Tibial artery (tissue), 4 donors: Measurements from ENCODE around the gene CHST11.

Source experiments
- DNase-seq, 2 donors: peaks; one replicate each; pipeline ENCODE4 v3.0.0-alpha.2; 2019
- H3K27ac ChIP-seq, 2 donors: fragments of 200-600 bp; sonication (generic) in 1 of 2; 1 replicate in 1 of 2; 2 replicates in 1 of 2; pipeline ENCODE4 v1.5.1; 2018 to 2019; ENCODE audit warnings: mild to moderate bottlenecking in 1 of 2
- H3K27me3 ChIP-seq, 2 donors: fragments of 200-600 bp; sonication (generic) in 1 of 2; one replicate each; pipeline versions ENCODE4 v1.5.1 to v1.6.0; 2016 to 2019
- H3K36me3 ChIP-seq, 3 donors: fragments of 200-600 bp; sonication (generic) in 2 of 3; one replicate each; pipeline ENCODE4 v1.5.1; 2016 to 2019; ENCODE audit warnings: mild to moderate bottlenecking in 2 of 3
- H3K4me1 ChIP-seq, 4 donors: fragments of 200-600 bp; sonication (generic) in 2 of 4; 1 replicate in 3 of 4; 2 replicates in 1 of 4; pipeline ENCODE4 v1.5.1; 2016 to 2019
- H3K4me3 ChIP-seq, 2 donors: fragments of 200-600 bp; sonication (generic) in 1 of 2; 1 replicate in 1 of 2; 2 replicates in 1 of 2; pipeline ENCODE4 v1.5.1; 2018 to 2019; ENCODE audit warnings: mild to moderate bottlenecking in 2 of 2
- H3K9me3 ChIP-seq, 3 donors: fragments of 200-600 bp; sonication (generic) in 1 of 3; one replicate each; pipeline ENCODE4 v1.5.1; 2016 to 2019
- CTCF ChIP-seq, 2 experiments: fragments of 200-600 bp in 1 of 2; fragments of 450-650 bp in 1 of 2; IDR thresholded peaks; one replicate each; pipeline ENCODE4 v1.5.1; 2017 to 2019; ENCODE audit warnings: antibody characterized with exemption in 2 of 2, mild to moderate bottlenecking in 1 of 2, moderate library complexity in 1 of 2
- intact Hi-C: fragments of 100-400 bp; cut with DNase I; formaldehyde crosslinking; loops from one replicate; pipeline ENCODE4 v1.15.0; 2023; ENCODE audit warnings: low total_unique reads

The CHST11 gene

DNA sequence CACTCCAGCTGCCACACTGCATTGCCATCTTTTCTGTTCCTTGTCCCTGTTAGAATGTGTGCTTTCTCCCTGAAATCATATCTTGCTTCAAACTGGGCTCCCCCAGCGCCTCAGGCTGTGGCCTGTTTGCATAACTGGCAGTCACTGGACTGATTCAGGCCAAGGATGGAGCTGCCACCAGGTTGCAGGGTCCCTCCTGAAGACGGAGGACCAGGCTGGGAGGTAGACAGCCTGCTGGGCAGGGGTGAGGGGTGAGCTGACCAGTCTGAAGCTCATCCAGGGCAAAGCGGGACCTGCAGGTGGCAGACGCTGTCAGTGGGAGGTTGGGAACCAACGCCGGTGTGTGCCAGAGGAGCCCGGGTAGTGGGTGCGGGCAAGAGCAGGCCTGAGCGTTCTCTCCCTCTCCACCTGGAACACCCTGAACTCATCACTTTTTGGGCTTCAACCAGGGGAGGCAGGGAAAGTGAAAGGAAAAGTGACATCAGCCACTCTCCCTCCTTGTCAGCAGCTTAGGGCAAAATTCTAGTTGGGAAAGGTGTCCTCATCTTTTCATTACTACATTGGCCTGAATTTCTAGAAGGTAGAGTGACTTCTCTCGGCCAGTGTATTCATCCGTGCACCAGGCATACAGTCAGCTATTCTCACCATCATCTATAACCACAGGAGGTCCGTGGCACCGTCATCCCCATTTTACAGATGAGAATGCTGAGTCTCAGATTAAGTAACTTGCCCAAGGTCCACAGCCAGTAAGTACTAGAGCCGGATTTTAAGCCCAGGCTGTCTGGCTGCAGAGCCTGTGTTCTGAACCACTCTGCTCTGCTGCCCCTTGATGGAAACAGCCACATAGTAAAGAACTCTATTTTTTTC lies 282.3 kb downstream of the CHST11 start:
- Histone ChIP-seq H3K27me3 (no peaks in the 10 kb centered on the region), H3K9me3 (no peaks in the 10 kb centered on the region), H3K4me3 (no peak overlapping the region), H3K4me1 (peaks cover 0 to 36% (median 28%) of the 10 kb centered on the region in 4 donors), H3K27ac (no peak overlapping the region), H3K36me3 (no peaks in the 10 kb centered on the region)
- DNase-seq = no peak
- intact Hi-C loops = no loop called here
- no peak for TF ChIP-seq CTCF (IDR thresholded peaks at IDR 0.05)

DNA sequence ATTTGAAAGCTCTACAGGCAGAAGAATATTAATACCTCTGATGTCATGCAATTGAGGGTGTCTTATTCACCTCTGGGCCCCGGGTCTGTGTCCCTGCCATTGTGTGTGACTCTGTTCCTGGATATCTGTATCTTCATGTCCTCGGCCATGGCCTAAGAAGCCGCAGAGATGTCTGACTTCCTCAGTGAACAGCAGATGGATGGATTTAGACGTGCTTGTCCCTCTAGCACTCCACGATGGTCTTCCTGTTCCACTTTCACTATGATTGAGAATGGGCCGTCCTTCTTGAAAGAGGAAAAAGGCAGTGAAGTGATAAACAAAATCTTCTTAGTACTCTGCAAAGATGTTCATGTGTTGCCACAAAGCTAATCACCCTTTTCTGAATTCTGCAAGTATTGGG lies 283.9 kb downstream of the CHST11 start:
- H3K27ac ChIP-seq = no peak overlapping the region
- H3K9me3 ChIP-seq = no peaks in the 10 kb centered on the region
- intact Hi-C loops = no loop called here
- peaks cover 0 to 25% (median 19%) of the 10 kb centered on the region in 4 donors for H3K4me1 ChIP-seq
- no peaks in the 10 kb centered on the region for H3K27me3 ChIP-seq
- no peaks in the 10 kb centered on the region for H3K36me3 ChIP-seq
- no peak for TF ChIP-seq CTCF (IDR thresholded peaks at IDR 0.05)
- H3K4me3 ChIP-seq = no peak overlapping the region
- DNase-seq = peak in 1 of 2 donors; percentile 61

- Histone ChIP-seq H3K36me3 (no peaks in the 10 kb centered on the region), H3K9me3 (no peaks in the 10 kb centered on the region), H3K4me1 (peaks cover 0 to 21% (median 17%) of the 10 kb centered on the region in 4 donors), H3K27me3 (no peaks in the 10 kb centered on the region), H3K4me3 (no peak overlapping the region), H3K27ac (no peak overlapping the region)
- no peak for TF ChIP-seq CTCF (IDR thresholded peaks at IDR 0.05)
- intact Hi-C loops = no loop called here
- DNase-seq = no peak
Measured at GRCh38 chr12:104741077-104741476, 284.3 kb downstream of the CHST11 start.

DNA sequence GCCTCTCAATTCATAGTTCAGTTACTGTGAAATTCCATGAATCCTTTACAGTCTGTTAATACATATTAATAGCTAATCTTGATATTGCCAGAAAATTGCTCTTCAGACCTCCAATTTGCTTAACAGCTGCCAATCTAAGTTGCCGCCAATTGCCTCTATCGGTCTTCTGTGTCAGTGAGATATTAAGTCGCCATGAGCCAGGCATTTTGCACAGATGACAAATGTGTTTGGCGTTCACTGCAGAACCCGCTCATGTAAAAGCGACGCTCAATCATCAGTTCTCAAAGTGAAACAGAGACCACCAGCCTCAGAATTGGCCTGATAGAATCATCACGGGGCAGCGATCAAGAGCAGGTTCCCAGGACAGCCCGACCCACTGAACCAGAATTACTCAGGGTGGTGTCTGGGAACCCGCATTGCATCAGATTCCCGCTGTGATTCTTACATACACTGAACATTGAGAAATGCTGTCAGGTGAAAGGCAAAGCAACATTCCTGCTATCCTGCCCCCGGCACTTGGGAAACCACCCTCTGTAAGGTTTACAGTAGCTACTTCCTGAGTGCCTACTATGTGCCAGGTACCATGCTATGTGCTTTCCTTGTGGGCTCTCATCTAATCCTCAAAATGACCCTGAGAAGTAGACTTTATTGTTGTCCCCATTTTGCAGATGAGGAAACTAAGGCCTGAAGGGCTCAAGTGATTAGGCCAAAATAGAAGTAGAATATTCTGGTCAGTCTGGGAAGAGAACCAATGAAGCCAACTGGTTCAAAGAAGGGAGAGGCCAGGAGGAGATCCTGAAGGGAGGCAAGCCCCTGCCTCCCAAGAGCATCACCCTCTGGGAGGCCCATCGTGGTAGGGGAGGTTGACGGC lies 285.0 kb downstream of the CHST11 start:
- TF ChIP-seq CTCF (IDR thresholded peaks at IDR 0.05) = no peak
- no peak for DNase-seq
- Histone ChIP-seq H3K9me3 (no peaks in the 10 kb centered on the region), H3K27ac (peak overlapping the region; percentile 29 to 54), H3K4me3 (no peak overlapping the region), H3K27me3 (no peaks in the 10 kb centered on the region), H3K36me3 (no peaks in the 10 kb centered on the region), H3K4me1 (peaks cover 0 to 15% (median 13%) of the 10 kb centered on the region in 4 donors)
- intact Hi-C loops = no loop called here

GRCh38 chr12:104742551-104743201 lies 285.9 kb downstream of the CHST11 start:
- H3K27me3 ChIP-seq = no peaks in the 10 kb centered on the region
- H3K9me3 ChIP-seq = no peaks in the 10 kb centered on the region
- peak overlapping the region in 1 of 2 donors; percentile 3 for H3K4me3 ChIP-seq
- peak overlapping the region; percentile 29 to 54 for H3K27ac ChIP-seq
- intact Hi-C loops = no loop called here
- H3K4me1 ChIP-seq = peaks cover 0 to 13% (median 11%) of the 10 kb centered on the region in 4 donors
- H3K36me3 ChIP-seq = no peaks in the 10 kb centered on the region
- TF ChIP-seq CTCF (IDR thresholded peaks at IDR 0.05) = no peak
- peak in 1 of 2 donors; percentile 50 for DNase-seq
